ENCODE measurements around the gene VPS35L. TPM values are rescaled to one million over a fixed set of nuclear protein-coding genes. Genes with fewer than 3 reads are reported as not detected.
A peak's percentile ranks its signal among the peaks of the same experiment; 100 is the strongest.

Gene VPS35L
- total and polyA plus RNA-seq, 2 of the 13 experiments (the other 11 are each of a cell fraction or from before 2014, with no cell fraction given): 1.4 to 1.6 TPM

DNA sequence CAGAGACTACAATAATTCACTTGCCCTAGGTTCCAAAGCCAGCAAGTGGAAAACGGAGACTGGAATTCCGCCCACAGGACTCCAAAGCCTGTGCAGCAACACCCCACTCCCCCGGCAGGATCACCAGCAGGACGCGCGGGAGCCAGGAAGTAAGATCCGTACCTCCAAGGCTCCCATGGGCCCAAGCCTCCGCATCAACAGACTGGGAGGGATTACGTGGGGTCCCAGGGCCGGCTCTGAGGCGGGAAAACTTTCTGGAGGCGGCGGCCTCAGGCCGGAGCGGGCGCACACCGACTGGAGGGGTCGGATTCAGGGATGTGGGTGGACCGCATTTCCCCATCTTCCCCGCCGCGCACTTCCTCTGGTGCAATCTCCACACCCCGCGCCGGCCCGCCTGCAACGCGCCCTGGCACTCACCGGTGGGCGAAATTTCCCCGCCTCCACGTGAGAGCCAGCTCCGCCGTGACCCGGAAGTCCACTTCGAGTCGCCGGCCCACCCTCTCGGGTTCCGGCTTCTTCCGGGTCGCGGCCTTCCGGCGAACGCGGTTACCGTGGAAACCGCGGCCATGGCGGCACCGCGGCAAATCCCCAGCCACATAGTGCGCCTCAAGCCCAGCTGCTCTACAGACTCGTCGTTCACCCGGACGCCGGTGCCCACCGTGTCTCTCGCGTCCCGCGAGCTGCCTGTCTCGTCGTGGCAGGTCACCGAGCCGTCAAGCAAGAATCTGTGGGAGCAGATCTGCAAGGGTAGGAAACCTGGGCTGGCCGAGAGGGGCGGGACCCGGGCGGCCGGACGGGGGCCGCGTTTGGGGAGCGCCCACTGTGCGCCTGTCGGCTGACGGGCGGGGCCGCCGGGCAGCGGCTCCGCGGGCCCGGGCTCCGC lies 162.5 kb downstream of the VPS35L start, which contains the start of the genes IQCK and KNOP1 (continued):
- TF ChIP-seq, protein P1, sequence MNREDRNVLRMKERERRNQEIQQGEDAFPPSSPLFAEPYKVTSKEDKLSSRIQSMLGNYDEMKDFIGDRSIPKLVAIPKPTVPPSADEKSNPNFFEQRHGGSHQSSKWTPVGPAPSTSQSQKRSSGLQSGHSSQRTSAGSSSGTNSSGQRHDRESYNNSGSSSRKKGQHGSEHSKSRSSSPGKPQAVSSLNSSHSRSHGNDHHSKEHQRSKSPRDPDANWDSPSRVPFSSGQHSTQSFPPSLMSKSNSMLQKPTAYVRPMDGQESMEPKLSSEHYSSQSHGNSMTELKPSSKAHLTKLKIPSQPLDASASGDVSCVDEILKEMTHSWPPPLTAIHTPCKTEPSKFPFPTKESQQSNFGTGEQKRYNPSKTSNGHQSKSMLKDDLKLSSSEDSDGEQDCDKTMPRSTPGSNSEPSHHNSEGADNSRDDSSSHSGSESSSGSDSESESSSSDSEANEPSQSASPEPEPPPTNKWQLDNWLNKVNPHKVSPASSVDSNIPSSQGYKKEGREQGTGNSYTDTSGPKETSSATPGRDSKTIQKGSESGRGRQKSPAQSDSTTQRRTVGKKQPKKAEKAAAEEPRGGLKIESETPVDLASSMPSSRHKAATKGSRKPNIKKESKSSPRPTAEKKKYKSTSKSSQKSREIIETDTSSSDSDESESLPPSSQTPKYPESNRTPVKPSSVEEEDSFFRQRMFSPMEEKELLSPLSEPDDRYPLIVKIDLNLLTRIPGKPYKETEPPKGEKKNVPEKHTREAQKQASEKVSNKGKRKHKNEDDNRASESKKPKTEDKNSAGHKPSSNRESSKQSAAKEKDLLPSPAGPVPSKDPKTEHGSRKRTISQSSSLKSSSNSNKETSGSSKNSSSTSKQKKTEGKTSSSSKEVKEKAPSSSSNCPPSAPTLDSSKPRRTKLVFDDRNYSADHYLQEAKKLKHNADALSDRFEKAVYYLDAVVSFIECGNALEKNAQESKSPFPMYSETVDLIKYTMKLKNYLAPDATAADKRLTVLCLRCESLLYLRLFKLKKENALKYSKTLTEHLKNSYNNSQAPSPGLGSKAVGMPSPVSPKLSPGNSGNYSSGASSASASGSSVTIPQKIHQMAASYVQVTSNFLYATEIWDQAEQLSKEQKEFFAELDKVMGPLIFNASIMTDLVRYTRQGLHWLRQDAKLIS (CRISPR knock-in tag; IDR thresholded peaks at IDR 0.05): 0 out of 2 replicates have a peak, but pooled peaks have one; percentile 15
- peak; percentile 37; the same call in 1 of the 2 replicates for TF ChIP-seq KLF12 (CRISPR knock-in tag; IDR thresholded peaks at IDR 0.05; ENCODE audit: borderline replicate concordance)
- TF ChIP-seq RBAK (CRISPR knock-in tag; IDR thresholded peaks at IDR 0.05): peak; percentile 36; the same call in 1 of the 2 replicates
- TF ChIP-seq ZNF547 (CRISPR knock-in tag; IDR thresholded peaks at IDR 0.05): peak; percentile 96
- no peak for TF ChIP-seq NFIC (IDR thresholded peaks at IDR 0.05; ENCODE audit: low read length)
- peak; percentile 74 for TF ChIP-seq NFKBIZ (CRISPR knock-in tag; IDR thresholded peaks at IDR 0.05)
- 0 out of 2 replicates have a peak, but pooled peaks have one; percentile 9 for TF ChIP-seq PHF21A (CRISPR knock-in tag; IDR thresholded peaks at IDR 0.05)
- peak; percentile 86 for TF ChIP-seq RFXAP (CRISPR knock-in tag; IDR thresholded peaks at IDR 0.05; ENCODE audit: borderline replicate concordance)
- TF ChIP-seq ZNF441 (CRISPR knock-in tag; IDR thresholded peaks at IDR 0.05; ENCODE audit: borderline replicate concordance): peak; percentile 60
- TF ChIP-seq HDAC6 (IDR thresholded peaks at IDR 0.05; ENCODE audit: low read depth, low read length): 0 out of 2 replicates have a peak, but pooled peaks have one; percentile 50
- TF ChIP-seq, protein P2, sequence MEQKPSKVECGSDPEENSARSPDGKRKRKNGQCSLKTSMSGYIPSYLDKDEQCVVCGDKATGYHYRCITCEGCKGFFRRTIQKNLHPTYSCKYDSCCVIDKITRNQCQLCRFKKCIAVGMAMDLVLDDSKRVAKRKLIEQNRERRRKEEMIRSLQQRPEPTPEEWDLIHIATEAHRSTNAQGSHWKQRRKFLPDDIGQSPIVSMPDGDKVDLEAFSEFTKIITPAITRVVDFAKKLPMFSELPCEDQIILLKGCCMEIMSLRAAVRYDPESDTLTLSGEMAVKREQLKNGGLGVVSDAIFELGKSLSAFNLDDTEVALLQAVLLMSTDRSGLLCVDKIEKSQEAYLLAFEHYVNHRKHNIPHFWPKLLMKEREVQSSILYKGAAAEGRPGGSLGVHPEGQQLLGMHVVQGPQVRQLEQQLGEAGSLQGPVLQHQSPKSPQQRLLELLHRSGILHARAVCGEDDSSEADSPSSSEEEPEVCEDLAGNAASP (CRISPR knock-in tag; IDR thresholded peaks at IDR 0.05; ENCODE audit: borderline replicate concordance): no peak; the same call in 1 of the 2 replicates
- TF ChIP-seq, protein P3, sequence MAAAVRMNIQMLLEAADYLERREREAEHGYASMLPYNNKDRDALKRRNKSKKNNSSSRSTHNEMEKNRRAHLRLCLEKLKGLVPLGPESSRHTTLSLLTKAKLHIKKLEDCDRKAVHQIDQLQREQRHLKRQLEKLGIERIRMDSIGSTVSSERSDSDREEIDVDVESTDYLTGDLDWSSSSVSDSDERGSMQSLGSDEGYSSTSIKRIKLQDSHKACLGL (CRISPR knock-in tag; IDR thresholded peaks at IDR 0.05): peak; percentile 100; the same call in 1 of the 2 replicates
- TF ChIP-seq ZBTB38 (CRISPR knock-in tag; IDR thresholded peaks at IDR 0.05): peak; percentile 89
- peak; percentile 42; the same call in 1 of the 2 replicates for TF ChIP-seq TOE1 (CRISPR knock-in tag; IDR thresholded peaks at IDR 0.05)
- peak; percentile 35 for TF ChIP-seq ZNF136 (CRISPR knock-in tag; IDR thresholded peaks at IDR 0.05; ENCODE audit: low read depth)
- TF ChIP-seq ELF1 (CRISPR knock-in tag; IDR thresholded peaks at IDR 0.05): peak; percentile 99
- TF ChIP-seq, protein P4, sequence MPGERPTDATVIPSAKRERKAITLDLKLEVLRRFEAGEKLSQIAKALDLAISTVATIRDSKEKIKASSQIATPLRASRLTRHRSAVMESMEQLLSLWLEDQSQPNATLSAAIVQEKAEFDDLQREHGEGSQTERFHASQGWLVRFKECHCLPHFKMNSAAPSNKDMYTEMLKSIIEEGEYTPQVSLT (CRISPR knock-in tag; IDR thresholded peaks at IDR 0.05; ENCODE audit: borderline replicate concordance, low read depth): peak; percentile 77; the same call in 1 of the 2 replicates
- no peak; the same call in 1 of the 2 replicates for TF ChIP-seq CEBPG (CRISPR knock-in tag; IDR thresholded peaks at IDR 0.05)
- TF ChIP-seq, protein P5, sequence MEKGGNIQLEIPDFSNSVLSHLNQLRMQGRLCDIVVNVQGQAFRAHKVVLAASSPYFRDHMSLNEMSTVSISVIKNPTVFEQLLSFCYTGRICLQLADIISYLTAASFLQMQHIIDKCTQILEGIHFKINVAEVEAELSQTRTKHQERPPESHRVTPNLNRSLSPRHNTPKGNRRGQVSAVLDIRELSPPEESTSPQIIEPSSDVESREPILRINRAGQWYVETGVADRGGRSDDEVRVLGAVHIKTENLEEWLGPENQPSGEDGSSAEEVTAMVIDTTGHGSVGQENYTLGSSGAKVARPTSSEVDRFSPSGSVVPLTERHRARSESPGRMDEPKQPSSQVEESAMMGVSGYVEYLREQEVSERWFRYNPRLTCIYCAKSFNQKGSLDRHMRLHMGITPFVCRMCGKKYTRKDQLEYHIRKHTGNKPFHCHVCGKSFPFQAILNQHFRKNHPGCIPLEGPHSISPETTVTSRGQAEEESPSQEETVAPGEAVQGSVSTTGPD (CRISPR knock-in tag; IDR thresholded peaks at IDR 0.05): no peak
- peak; percentile 85 for TF ChIP-seq HDAC2 (CRISPR knock-in tag; IDR thresholded peaks at IDR 0.05)
- TF ChIP-seq ZNF546 (CRISPR knock-in tag; conservative IDR thresholded peaks at IDR 0.05): peak; percentile 91
- no peak for TF ChIP-seq ATM (IDR thresholded peaks at IDR 0.05; ENCODE audit: borderline replicate concordance)

Data from HepG2 (cell line).